Progenitor cell of endocrine pancreas (in vitro differentiated cells): ENCODE results near the gene PTPRD. TPM values are rescaled to one million over a fixed set of nuclear protein-coding genes. Genes with fewer than 3 reads are reported as not detected.

Experiments used
- DNase-seq: peaks from one replicate; pipeline ENCODE4 v3.0.0; 2021; ENCODE audit warnings: low spot score; ENCODE audit not compliant: unreplicated experiment
- H3K27ac Mint-ChIP-seq: 2 replicates; pipeline ENCODE4 v1.8.0; 2021; ENCODE audit warnings: mild to moderate bottlenecking, moderate library complexity, mixed read lengths
- H3K27me3 Mint-ChIP-seq: 2 replicates; pipeline ENCODE4 v1.8.0; 2021; ENCODE audit warnings: mixed read lengths
- H3K36me3 Mint-ChIP-seq: 2 replicates; pipeline ENCODE4 v1.8.0; 2022; ENCODE audit warnings: mixed read lengths; ENCODE audit not compliant: insufficient read depth
- H3K4me1 Mint-ChIP-seq: 2 replicates; pipeline ENCODE4 v1.8.0; 2021; ENCODE audit warnings: low read depth, mixed read lengths
- H3K4me3 Mint-ChIP-seq: 2 replicates; pipeline ENCODE4 v1.8.0; 2021; ENCODE audit warnings: low read depth, mild to moderate bottlenecking, moderate library complexity, mixed read lengths
- H3K9me3 Mint-ChIP-seq: 2 replicates; pipeline ENCODE4 v1.8.0; 2021; ENCODE audit warnings: low read depth, mixed read lengths
- total RNA-seq: library from RNA; stranded (reverse); gene quantifications from 2 replicates; pipeline ENCODE4 v1.2.1, GENCODE V29; 2021
- TF ChIP-seq, protein P1 (sequence below): fragments of 200-600 bp; sonication (generic); IDR thresholded peaks from one replicate; pipeline ENCODE4 v1.5.0; 2021; ENCODE audit warnings: antibody characterized with exemption, mild to moderate bottlenecking; ENCODE audit not compliant: unreplicated experiment

PTPRD gene
- total RNA-seq, 1 donor from 2014 or later = 124 TPM

DNA sequence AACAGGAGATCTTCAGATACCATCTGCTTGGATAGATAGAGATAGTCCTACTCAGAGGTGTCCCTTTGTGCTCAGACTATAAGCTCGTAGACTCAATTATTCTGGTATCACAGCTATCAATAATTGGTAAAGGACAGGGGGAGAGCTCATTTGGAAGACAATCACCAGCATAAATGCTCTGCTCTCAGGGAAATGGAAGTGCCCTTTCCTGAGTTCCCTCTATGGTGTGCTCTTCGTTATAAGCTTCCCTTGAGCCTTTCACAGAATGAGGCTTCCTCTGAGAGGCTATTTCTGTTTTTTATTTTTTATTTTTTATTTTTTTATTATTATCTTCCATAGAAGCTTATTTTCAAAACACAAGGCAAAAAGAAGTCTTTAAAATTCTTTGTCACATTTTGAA lies 1657.5 kb downstream of the PTPRD start:
- H3K27me3 Mint-ChIP-seq = no peaks in the 10 kb centered on the region
- TF ChIP-seq, protein P1, sequence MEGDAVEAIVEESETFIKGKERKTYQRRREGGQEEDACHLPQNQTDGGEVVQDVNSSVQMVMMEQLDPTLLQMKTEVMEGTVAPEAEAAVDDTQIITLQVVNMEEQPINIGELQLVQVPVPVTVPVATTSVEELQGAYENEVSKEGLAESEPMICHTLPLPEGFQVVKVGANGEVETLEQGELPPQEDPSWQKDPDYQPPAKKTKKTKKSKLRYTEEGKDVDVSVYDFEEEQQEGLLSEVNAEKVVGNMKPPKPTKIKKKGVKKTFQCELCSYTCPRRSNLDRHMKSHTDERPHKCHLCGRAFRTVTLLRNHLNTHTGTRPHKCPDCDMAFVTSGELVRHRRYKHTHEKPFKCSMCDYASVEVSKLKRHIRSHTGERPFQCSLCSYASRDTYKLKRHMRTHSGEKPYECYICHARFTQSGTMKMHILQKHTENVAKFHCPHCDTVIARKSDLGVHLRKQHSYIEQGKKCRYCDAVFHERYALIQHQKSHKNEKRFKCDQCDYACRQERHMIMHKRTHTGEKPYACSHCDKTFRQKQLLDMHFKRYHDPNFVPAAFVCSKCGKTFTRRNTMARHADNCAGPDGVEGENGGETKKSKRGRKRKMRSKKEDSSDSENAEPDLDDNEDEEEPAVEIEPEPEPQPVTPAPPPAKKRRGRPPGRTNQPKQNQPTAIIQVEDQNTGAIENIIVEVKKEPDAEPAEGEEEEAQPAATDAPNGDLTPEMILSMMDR = no peak
- H3K4me1 Mint-ChIP-seq = no peaks in the 10 kb centered on the region
- H3K4me3 Mint-ChIP-seq = no peak overlapping the region
- no peaks in the 10 kb centered on the region for H3K36me3 Mint-ChIP-seq
- DNase-seq = no peak
- H3K27ac Mint-ChIP-seq = no peak overlapping the region
- H3K9me3 Mint-ChIP-seq = no peaks in the 10 kb centered on the region

- Mint-ChIP-seq H3K9me3 (peaks cover 9% of the 10 kb centered on the region), H3K27me3 (no peaks in the 10 kb centered on the region)
Measured at GRCh38 chr9:8946461-8946860, 1666.3 kb downstream of the PTPRD start.

DNA sequence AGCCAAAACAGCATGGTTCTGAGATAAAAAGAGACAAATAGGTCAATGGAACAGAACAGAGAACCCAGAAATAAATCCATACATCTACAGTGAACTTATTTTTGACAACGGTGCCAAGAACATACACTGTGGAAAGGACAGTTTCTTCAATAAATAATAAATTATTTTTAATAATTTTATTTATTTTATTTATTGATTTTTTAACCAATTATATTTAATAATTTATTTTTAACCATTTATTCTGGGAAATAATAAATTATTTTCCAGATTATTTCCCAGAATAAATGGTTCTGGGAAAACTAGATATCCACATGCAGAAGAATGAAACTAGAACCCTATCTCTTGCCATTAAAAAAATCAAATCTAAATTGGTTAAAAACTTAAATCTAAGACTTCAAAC lies 1669.4 kb downstream of the PTPRD start:
- Mint-ChIP-seq H3K36me3 (no peaks in the 10 kb centered on the region), H3K9me3 (peaks cover 9% of the 10 kb centered on the region)

More at GRCh38 chr9:8946461-8946860, 1666.3 kb downstream of the PTPRD start:
- no peak overlapping the region for H3K27ac Mint-ChIP-seq
- H3K36me3 Mint-ChIP-seq = no peaks in the 10 kb centered on the region
- H3K4me1 Mint-ChIP-seq = no peaks in the 10 kb centered on the region
- no peak for DNase-seq
- TF ChIP-seq, protein P1 = no peak
- no peak overlapping the region for H3K4me3 Mint-ChIP-seq

GRCh38 chr9:8940650-8941049 lies 1672.2 kb downstream of the PTPRD start:
- H3K27me3 Mint-ChIP-seq = no peaks in the 10 kb centered on the region
- H3K4me3 Mint-ChIP-seq = no peak overlapping the region
- no peak overlapping the region for H3K27ac Mint-ChIP-seq
- H3K36me3 Mint-ChIP-seq = no peaks in the 10 kb centered on the region
- peaks cover 9% of the 10 kb centered on the region for H3K9me3 Mint-ChIP-seq
- TF ChIP-seq, protein P1 = no peak
- no peaks in the 10 kb centered on the region for H3K4me1 Mint-ChIP-seq
- DNase-seq = no peak

More for the DNA sequence above, 1669.4 kb downstream of the PTPRD start:
- TF ChIP-seq, protein P1 = no peak
- DNase-seq = no peak
- no peaks in the 10 kb centered on the region for H3K4me1 Mint-ChIP-seq
- H3K27me3 Mint-ChIP-seq = no peaks in the 10 kb centered on the region
- no peak overlapping the region for H3K27ac Mint-ChIP-seq
- no peak overlapping the region for H3K4me3 Mint-ChIP-seq

DNA sequence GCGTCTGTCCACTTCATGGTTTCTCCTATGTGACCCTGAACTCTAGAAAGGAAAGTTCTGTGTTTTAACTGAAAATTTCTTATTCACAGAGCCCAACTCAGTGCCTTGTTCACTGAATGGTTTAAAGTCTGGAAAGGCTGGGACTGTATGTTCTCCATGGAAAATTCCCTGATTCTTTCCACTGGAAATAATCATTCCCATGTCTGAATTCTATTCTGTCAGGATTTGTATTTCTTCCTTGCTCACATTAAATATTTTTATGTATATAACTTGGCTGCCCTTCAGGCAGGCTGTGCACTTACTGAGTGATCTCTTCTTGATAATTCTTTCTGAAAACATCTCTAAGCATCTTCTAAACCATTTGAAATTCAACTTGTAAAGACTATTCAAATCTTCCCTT lies 1686.3 kb downstream of the PTPRD start:
- H3K27me3 Mint-ChIP-seq = no peaks in the 10 kb centered on the region
- no peak overlapping the region for H3K4me3 Mint-ChIP-seq
- peaks cover 4% of the 10 kb centered on the region for H3K9me3 Mint-ChIP-seq
- no peak for DNase-seq
- H3K4me1 Mint-ChIP-seq = no peaks in the 10 kb centered on the region
- no peaks in the 10 kb centered on the region for H3K36me3 Mint-ChIP-seq
- TF ChIP-seq, protein P1 = no peak
- no peak overlapping the region for H3K27ac Mint-ChIP-seq
